OCI-M2 (cell line): ENCODE measurements around the gene FHIT.
"Not testable (repeated sequence)": the region's sequence is repeated elsewhere in the genome, so short reads cannot be mapped to it uniquely, and the experiment has no call there.

Experiments used
- DNase-seq: peaks from one replicate; lab custom pipeline; 2025; ENCODE audit not compliant: unreplicated experiment; lab: John Stamatoyannopoulos, UW

The FHIT gene

DNA sequence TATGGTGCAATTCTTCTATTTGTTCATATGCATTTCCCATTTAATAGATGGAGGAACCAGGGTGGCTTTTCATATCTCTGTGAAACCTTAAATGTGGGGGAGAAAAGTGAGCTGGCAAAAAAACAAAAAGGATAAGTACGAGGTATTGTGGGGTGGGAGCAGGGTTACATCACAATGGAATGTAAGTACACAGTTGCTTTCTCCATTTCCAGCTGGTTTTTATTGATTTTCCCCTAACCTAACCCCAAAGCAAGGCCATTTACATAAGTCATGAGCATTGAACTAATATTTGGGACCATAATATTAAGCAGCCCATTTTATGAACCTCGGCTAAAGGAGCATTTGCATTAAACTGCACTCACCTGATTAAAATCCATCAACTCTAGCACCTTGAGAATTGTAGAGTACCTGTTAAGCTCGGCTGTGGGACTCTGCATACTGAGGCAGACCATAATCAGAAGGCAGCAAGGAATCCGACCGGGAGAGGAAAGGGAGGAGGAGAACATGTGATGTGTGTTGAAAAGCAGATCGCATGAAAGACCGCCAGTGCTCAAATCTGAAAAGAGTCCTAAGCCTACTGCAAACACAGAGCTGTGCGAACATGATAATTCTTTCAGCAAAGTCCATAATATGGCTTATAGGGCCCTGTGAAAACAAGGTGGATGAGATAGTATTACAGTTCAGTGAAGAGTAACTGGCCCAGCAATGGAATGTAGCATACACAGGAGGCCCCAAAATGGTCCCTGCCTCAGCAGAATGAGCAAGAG lies 513.4 kb downstream of the FHIT start:
- no peak for DNase-seq

DNA sequence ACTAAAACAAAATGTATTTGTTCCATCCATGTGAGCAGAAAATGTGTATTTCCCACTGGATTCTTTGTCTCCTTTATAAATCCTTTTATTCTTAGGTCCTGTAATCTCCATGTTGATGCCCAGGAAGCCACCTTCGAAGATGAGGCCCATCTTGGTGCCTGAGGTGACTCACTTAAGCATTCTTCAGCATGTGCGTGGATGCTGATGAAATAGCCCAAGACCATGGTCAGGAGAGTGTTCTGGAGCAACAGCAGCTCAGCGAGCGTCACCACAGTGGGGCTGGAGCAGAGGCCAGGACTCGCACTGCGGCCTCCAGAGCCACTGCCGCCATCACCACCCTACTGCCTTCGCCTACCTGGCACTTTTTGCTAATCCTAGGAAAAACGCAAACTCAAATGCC lies 520.9 kb downstream of the FHIT start:
- DNase-seq, result no peak

DNA sequence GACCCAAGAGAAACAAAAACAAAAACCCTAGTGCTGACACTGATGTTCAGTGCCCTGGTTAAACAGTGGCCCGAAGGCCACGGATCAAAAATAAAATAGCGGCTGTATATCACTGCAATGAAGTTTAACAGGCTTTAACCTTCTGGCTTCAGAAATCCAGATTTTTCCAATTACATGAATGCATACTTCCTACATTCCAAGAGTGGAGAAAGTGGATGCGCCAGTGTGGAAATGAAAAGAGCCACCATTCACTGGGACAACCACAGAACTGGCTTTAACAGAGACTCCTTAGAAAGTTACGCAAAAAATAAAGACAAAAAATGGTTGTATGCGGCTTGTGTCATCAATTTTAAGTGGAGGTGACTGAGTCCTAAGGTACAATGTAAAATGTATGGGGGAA lies 522.2 kb downstream of the FHIT start:
- no peak for DNase-seq

- no peak for DNase-seq
Observed at GRCh38 chr3:60728006-60728405, 523.2 kb downstream of the FHIT start.

DNA sequence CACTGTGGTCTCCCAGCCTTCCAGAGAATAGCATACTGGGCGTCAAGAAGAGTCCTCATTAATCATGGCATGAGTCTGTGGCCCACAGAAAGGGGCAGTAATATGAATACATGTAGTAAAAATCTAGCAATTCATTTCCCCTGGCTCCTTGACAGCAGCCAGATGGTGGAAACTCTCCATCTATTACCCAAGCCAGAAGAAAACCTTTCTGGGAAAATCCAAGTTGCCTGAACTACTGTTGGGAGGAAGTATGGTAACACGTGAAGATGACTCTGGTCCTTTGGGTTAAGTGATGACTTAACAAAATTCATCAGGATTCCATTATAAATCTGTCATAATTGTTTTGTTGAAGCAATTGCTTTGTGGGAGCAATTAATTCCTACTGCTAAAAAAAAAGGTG lies 530.5 kb downstream of the FHIT start:
- DNase-seq, result no peak

- DNase-seq, result no peak
Observed at GRCh38 chr3:60716573-60716972, 534.7 kb downstream of the FHIT start.

- DNase-seq, result no peak
Observed at GRCh38 chr3:60708191-60708975, 542.9 kb downstream of the FHIT start.

DNA sequence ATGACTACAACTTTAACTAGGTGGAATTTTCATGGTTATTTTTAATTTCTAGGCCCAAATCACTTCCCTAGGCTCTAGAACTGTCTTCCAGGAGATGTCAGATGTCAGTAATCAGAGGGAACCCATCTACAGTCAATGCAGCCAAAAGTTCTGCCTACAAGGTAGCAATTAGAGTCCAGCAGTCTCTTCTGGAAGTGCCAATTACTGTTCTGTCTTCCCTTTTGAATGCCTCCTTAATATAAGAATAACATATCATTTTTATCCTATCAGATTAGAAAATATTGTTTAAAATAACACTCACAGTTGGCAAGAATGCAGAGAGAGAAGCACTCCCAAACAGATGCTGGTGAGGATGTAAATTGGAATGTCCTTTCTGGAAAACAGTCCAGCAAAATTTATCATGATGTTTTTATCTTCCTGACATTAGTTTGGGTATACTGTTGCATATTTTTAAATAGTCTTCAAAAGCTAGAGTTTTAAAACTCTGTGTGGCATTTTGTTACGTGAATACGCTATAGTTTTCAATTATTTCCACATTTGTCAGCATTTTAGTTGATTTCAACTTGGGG lies 543.7 kb downstream of the FHIT start:
- DNase-seq, result no peak

DNA sequence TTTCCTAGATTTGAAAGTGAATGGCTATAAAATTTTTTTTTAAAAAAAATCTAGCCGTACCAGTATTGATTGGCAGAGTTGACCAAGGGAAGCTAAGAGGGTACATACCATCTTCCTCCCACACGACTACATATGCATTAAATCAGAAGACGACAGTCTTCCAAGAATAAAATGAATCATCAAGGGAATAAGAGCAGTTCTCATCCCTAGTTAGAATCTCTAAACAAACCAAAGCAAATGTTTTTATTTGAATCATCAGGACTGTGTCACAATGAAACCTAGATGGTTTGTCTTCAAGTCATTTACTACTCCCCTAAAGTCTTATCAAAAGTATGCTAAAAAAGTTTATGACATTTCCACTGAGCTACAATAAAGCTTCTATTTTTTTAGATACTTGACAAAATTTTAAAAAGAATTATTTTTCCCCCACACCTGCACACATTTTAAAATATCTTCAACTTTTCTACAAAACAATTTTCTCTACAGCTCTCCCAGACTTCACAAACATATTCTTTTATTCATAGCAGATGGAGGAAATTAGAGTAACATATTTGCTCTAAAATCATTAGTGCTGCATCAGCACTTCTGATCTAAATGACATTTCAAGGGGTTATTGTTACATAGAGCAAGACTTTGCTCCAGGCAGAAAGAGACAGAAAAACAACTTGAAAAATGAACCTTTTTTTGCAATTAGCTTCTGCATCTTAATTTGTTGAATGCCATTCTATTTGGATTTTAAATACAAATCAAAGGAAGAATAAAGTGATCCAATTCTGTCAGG lies 547.1 kb downstream of the FHIT start:
- DNase-seq, result no peak

DNA sequence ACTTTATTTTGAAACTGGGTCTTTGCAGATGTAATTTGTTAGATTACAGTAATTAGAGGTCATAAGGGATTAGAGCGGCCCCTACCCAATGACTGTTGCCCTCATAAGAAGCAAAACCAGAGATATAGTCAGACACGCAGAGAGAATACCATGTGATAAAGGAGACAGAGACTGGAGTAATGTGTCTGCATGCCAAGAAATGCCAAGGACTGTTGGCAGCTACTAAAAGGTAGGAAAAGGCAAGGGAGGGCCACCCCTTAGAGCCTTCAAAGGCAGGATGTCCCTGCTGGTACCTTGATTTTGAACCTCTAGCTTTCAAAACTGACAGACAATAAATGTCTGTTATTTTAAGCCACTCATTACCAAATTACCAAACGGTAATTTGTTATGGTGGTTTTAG lies 548.2 kb downstream of the FHIT start:
- DNase-seq, result no peak

GRCh38 chr3:60698117-60698516 lies 553.1 kb downstream of the FHIT start:
- DNase-seq, result no peak

DNA sequence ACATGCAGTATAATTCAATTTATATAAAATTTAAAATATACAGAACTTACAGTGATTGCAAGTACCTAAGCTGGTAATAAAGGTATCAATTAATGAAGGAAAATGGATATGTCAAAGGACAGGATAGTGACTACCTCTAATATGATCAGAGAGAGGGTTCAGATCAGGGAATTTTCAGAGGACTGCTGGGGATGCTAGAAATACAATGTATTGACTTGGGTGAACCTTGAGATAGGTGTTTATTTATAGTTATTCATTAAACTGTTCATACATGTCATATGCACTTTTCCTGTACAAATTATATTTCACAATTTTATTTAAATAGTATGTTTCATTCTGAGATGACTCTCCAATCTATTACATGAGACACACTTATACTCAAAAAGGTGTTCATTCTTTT lies 554.1 kb downstream of the FHIT start:
- no peak for DNase-seq

- no peak for DNase-seq
Observed at GRCh38 chr3:60696428-60697125, 554.7 kb downstream of the FHIT start.

- DNase-seq, result no peak
Observed at GRCh38 chr3:60675424-60675823, 575.8 kb downstream of the FHIT start.

GRCh38 chr3:60674870-60675269 lies 576.4 kb downstream of the FHIT start:
- DNase-seq, result no peak

DNA sequence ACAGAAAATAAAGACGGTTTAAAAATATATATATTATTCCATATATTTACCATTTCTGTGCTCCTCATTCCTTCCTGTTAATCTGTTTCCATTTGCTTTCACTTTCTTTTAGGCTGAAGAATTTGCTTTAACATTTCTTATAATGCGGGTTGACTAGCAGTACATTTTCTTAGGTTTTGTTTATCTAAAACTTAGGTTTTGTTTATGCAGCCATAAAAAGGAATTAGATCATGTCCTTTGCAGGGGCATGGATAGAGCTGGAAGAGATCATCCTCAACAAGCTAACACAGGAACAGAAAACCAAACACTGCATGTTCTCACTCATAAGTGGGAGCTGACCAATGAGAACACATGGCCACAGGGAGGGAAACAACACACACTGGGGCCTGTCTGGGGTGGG lies 578.1 kb downstream of the FHIT start:
- DNase-seq, result no peak

GRCh38 chr3:60672337-60672736 lies 578.9 kb downstream of the FHIT start:
- DNase-seq, result not testable (repeated sequence)

GRCh38 chr3:60669636-60670035 lies 581.6 kb downstream of the FHIT start:
- DNase-seq, result no peak

DNA sequence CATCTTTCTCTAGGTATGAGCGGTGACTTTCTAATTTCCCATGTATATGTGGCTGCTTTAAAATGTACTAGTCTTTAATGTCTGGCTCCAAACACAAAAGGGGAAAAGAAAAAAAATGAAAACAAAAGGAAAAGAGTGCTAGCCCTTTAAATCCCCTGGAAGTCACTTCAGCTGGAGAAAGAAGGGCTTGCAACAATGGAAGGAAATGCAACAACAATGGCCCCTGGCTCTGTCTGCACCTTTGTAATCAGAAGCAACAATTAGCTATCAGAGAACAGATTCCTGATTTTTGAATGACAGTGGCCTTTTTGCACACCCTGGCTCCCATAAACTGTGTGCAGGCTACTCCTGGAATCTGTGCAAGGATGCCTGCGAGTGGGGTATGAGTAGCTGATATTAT lies 591.2 kb downstream of the FHIT start:
- no peak for DNase-seq

DNA sequence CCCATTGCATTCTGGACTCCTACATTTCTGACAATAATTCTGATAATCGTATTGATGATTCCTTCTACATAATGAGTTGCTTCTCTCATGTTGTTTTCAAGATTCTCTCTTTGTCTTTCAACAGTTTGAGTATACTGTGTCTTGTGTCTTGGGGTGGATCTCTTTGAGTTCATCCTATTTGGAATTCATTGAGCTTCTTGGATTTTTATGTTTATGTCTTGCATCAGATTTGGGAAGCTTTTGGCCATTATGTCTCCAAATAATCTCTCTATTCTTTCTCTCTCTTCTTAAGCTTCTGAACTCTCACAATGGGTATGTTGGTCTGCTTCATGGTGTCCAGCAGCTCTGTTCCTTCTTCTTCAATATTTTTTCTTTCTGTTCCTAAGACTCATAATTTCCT lies 592.2 kb downstream of the FHIT start:
- no peak for DNase-seq

DNA sequence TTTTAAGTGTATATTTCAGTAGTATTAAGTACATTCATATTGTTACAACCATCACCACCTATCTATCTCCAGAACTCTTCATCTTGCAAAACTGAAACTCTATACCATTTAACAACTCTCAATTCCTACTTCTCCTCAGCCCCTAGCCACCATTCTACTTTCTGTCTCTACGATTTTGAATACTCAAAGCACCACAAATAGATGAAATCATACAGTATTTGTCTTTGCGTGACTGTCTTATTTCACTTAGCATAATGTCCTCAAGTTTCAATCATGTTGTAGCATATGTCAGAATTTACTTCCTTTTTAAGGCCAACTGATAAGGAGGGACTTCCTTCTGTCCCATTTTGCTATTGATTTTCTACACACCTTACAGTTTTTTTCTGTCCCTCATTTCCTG lies 593.3 kb downstream of the FHIT start:
- no peak for DNase-seq
